ENCODE results near the gene ZSCAN22. TPM values are rescaled to one million over a fixed set of nuclear protein-coding genes. Genes with fewer than 3 reads are reported as not detected.
A peak's percentile ranks its signal among the peaks of the same experiment; 100 is the strongest.

Gene ZSCAN22
- 3.2 and 4.2 TPM in 2 replicates for total RNA-seq (2021)
- percentile 52 among the genes with signal in this experiment for Bru-seq, nascent RNA
- BruChase-seq, experiment 1, labeled RNA remaining after a 2-hour chase, result percentile 54 among the genes with signal in this experiment
- BruChase-seq, experiment 2, labeled RNA remaining after a 6-hour chase, result percentile 51 among the genes with signal in this experiment
- long read RNA-seq, full-length matches to known transcripts, result 3 of 7 reads
- long read RNA-seq, partial matches to known transcripts, result 0 of 7 reads
- long read RNA-seq, other reads (novel, unspliced or antisense), result 4 of 7 reads

DNA sequence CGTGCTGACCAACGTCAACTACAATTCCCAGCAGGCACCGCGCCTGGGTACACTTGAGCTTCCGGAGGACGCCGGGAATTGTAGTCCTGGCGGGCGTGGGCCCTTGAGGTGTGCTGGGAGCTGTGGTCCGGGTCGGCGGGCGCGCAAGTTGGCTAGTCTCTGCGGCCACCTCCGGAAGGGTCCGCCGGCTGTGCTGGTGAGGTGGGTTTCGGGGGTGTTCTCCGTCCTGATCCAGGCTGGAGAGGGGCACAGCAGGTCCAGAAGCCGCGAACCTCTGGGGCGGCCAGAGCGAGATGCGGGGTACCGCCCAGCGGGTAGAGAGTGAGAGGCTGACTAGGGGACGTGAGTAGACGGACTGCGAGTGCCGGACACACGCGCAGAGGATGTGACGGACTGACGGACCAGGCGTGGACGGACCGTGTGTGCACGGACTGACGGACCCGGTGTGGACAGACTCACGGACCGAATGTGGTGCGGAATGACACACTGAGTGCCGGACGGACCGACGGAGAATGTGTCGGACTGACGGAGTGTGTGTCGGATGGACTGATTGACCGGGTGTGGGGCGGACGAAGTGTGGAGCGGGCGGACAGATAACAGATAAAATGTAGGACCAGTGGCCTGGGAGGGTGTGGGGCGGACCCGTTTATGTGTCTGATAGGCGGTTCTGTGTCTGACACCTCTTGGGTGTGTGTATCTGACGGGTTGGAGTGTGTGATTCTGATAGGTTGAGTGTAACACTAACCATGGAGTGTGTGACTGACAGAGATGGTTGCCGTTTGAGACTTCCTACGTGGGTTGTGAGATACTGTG lies at the start of gene ZSCAN22:
TSS of gene ZSCAN22 (plus strand) at position 81 of the 813 bp plus-strand sequence. CDS start 7,809 bp downstream, outside the sequence.
- Histone ChIP-seq H3K36me3 (ENCODE audit: insufficient read depth, low read length, poor library complexity, severe bottlenecking) (no peaks in the 10 kb centered on the region), H3K9me3 (ENCODE audit: low read depth, low read length, poor library complexity, severe bottlenecking) (no peaks in the 10 kb centered on the region), H3K27ac (ENCODE audit: low read depth, low read length, poor library complexity, severe bottlenecking) (peak within 1 kb of the TSS; percentile 72), H3K27me3 (replicated peaks; ENCODE audit: insufficient read depth, low read depth, low read length, poor library complexity) (no peaks in the 10 kb centered on the region), H3K4me1 (ENCODE audit: insufficient read depth, low read length, poor library complexity, severe bottlenecking) (no peaks in the 10 kb centered on the region), H3K4me3 (ENCODE audit: low read depth, low read length, poor library complexity, severe bottlenecking) (peak within 1 kb of the TSS; percentile 73)
- ChIA-PET CTCF (no interaction called here), POLR2A (ENCODE audit: low non-redundant PET) (interaction anchor here (0.6 kb wide), 1 partner anchor 20 kb away, joined by 8 read pairs; no protein-coding TSS in a partner anchor)
- TF ChIP-seq, protein P1, sequence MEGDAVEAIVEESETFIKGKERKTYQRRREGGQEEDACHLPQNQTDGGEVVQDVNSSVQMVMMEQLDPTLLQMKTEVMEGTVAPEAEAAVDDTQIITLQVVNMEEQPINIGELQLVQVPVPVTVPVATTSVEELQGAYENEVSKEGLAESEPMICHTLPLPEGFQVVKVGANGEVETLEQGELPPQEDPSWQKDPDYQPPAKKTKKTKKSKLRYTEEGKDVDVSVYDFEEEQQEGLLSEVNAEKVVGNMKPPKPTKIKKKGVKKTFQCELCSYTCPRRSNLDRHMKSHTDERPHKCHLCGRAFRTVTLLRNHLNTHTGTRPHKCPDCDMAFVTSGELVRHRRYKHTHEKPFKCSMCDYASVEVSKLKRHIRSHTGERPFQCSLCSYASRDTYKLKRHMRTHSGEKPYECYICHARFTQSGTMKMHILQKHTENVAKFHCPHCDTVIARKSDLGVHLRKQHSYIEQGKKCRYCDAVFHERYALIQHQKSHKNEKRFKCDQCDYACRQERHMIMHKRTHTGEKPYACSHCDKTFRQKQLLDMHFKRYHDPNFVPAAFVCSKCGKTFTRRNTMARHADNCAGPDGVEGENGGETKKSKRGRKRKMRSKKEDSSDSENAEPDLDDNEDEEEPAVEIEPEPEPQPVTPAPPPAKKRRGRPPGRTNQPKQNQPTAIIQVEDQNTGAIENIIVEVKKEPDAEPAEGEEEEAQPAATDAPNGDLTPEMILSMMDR (conservative IDR thresholded peaks at IDR 0.05; ENCODE audit: low read depth, low read length), result no peak
- peak; percentile 97 for DNase-seq (ENCODE audit: low spot score)
- intact Hi-C loops (cut with micrococcal nuclease; ENCODE audit: unreplicated experiment), result no loop called here
- TSS peak; percentile 52 for BruUV-seq (replicated peaks)

DNA sequence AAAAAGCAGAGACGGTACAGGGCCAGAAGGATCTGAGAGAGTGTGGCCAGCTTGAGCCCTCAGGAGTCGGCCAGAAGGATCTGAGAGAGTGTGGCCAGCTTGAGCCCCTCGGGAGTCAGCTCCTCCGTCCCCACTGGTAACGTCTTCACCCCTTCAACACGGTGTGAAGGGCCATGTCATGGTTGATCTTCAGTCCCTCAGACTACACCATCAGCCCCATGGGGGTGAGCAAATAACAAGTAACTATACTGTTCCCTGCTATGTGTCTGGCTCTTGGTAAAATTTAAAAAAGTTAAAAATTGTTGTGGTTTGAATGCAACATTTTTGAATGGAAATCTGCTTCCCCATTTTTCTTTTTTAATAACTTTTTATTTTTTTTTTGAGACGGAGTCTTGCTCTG lies 49.6 kb upstream of the ZSCAN22 start:
- POLR2A ChIA-PET (ENCODE audit: low non-redundant PET), result no interaction called here
- no peak for DNase-seq (ENCODE audit: low spot score)
- no TSS peak for BruUV-seq (replicated peaks)
- CTCF ChIA-PET, result no interaction called here
- Histone ChIP-seq H3K4me3 (ENCODE audit: low read depth, low read length, poor library complexity, severe bottlenecking) (no peak overlapping the region), H3K4me1 (ENCODE audit: insufficient read depth, low read length, poor library complexity, severe bottlenecking) (no peaks in the 10 kb centered on the region), H3K36me3 (ENCODE audit: insufficient read depth, low read length, poor library complexity, severe bottlenecking) (peaks cover 38% of the 10 kb centered on the region), H3K27me3 (replicated peaks; ENCODE audit: insufficient read depth, low read depth, low read length, poor library complexity) (no peaks in the 10 kb centered on the region), H3K27ac (ENCODE audit: low read depth, low read length, poor library complexity, severe bottlenecking) (no peak overlapping the region), H3K9me3 (ENCODE audit: low read depth, low read length, poor library complexity, severe bottlenecking) (peaks cover 11% of the 10 kb centered on the region)
- intact Hi-C loops (cut with micrococcal nuclease; ENCODE audit: unreplicated experiment), result no loop called here
- no peak for TF ChIP-seq EZH2 (IDR thresholded peaks at IDR 0.05; ENCODE audit: borderline replicate concordance, low read depth, low read length, poor library complexity, severe bottlenecking)
- TF ChIP-seq, protein P1 (conservative IDR thresholded peaks at IDR 0.05; ENCODE audit: low read depth, low read length), result no peak

DNA sequence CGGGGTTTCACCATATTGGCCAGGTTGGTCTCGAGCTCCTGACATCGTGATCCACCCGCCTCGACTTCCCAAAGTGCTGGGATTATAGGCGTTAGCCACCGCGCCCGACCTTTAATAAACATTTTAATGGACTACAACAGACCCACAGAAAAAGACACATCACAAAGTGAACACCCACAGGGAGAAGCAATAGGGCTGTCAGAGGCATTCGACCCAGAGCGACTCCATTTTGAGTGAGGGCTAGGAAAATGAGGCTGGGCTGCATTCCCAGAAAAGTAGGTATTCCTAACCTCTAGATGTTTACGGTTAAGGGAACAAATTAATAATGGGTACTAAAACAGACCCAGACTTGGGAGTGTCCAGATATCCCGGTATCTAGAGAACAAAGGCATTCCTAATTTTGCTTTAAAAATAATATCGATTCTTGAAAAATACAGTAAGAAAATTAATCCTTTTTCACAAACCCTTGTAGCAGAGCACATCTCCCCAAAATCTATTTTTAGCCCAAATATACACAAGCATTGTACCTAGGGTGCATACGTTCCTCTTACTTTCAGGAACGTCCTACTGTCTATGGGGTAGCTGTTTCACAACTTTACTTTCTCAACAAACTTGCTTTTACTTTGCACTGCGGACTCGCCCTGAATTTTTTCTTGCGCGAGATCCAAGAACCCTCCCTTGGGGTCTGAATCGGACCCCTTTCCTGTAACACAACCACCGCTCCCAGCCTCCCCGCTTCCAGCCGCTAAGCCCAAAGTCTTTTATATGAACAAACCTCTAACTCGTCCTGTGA lies 48.9 kb upstream of the ZSCAN22 start:
- Histone ChIP-seq H3K4me3 (ENCODE audit: low read depth, low read length, poor library complexity, severe bottlenecking) (peak overlapping the region; percentile 87), H3K27ac (ENCODE audit: low read depth, low read length, poor library complexity, severe bottlenecking) (peak overlapping the region; percentile 84), H3K4me1 (ENCODE audit: insufficient read depth, low read length, poor library complexity, severe bottlenecking) (no peaks in the 10 kb centered on the region), H3K36me3 (ENCODE audit: insufficient read depth, low read length, poor library complexity, severe bottlenecking) (peaks cover 40% of the 10 kb centered on the region), H3K9me3 (ENCODE audit: low read depth, low read length, poor library complexity, severe bottlenecking) (peaks cover 9% of the 10 kb centered on the region), H3K27me3 (replicated peaks; ENCODE audit: insufficient read depth, low read depth, low read length, poor library complexity) (no peaks in the 10 kb centered on the region)
- ChIA-PET POLR2A (ENCODE audit: low non-redundant PET) (no interaction called here), CTCF (interaction anchor here (0.8 kb wide), 1 partner anchor 86 kb away, joined by 3 read pairs; no protein-coding TSS in a partner anchor)
- TF ChIP-seq, protein P1 (conservative IDR thresholded peaks at IDR 0.05; ENCODE audit: low read depth, low read length), result no peak
- TF ChIP-seq EZH2 (IDR thresholded peaks at IDR 0.05; ENCODE audit: borderline replicate concordance, low read depth, low read length, poor library complexity, severe bottlenecking), result no peak
- DNase-seq (ENCODE audit: low spot score), result no peak
- intact Hi-C loops (cut with micrococcal nuclease; ENCODE audit: unreplicated experiment), result loop anchor here (2.0 kb wide), 2 partner anchors 27 to 49 kb away; partner anchors contain the start of genes ERVK3-1 and ZNF544
- TSS peak; percentile 62 for BruUV-seq (replicated peaks)

Measured in A673 (cell line).